Measurements from ENCODE around the gene PCDHGA8.
"Not testable (repeated sequence)": the region's sequence is repeated elsewhere in the genome, so short reads cannot be mapped to it uniquely, and the experiment has no call there.

Gene PCDHGA8

DNA sequence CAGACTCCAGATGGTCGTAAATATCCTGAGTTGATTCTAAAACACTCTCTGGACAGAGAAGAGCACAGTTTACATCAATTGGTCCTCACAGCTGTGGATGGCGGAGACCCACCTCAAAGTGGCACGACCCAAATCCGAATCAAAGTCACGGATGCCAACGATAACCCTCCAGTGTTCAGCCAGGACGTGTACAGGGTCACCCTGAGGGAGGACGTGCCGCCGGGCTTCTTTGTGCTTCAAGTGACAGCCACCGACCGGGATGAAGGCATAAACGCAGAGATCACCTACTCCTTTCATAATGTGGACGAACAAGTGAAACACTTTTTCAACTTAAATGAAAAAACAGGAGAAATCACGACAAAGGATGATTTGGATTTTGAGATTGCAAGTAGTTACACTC, 31.7 kb upstream of the PCDHGA8 start:
- no peak for TF ChIP-seq ZNF274 (IDR thresholded peaks at IDR 0.05; ENCODE audit: low read depth, low read length)
- H3K4me3 ChIP-seq (ENCODE audit: low read length): no peak overlapping the region; the same call in 1 of the 2 replicates

DNA sequence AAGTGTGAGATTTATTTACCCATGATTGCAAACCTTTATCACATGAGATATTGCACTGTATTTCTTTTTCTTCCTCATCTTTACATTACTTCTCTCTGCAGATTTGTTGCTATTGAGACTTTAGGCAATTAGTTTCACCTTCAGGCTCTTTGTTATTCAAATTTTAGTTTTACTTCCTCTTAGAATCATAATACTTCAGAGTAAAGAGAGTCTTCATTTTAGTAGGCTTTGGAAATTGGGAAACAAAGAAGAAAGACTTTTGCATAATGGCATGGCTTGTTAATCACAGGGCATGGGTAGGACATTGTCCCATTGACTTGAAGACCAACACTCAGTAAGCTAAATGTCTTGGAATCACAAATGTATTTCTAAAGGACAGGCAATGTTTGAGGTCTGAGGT, 29.7 kb upstream of the PCDHGA8 start:
- H3K4me3 ChIP-seq (ENCODE audit: low read length): no peak overlapping the region
- TF ChIP-seq ZNF274 (IDR thresholded peaks at IDR 0.05; ENCODE audit: low read depth, low read length): no peak

DNA sequence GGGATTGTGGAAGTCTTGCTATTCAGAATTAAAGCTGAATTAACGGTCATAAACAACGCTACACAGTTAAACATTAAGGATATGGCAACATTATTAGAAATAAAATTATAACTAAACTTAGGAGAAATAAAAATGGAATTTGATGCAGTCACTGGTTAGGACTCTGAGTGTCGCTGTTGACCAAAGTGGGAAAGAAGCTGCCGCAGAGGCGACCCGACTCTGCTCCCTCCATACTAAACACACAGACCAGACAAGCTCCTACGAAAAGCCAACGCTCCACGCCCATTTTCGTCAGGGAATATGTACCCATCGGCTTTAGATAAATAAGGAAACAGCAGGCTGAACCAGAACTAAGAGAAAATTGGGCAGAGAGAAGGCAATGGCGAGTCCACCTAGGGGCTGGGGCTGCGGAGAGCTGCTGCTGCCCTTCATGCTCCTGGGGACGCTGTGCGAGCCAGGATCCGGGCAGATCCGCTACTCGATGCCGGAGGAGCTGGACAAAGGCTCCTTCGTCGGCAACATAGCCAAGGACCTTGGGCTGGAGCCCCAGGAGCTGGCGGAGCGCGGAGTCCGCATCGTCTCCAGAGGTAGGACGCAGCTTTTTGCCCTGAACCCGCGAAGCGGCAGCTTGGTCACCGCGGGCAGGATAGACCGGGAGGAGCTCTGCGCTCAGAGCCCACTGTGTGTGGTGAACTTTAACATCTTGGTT, 28.3 kb upstream of the PCDHGA8 start, which contains the start of gene PCDHGA5:
PCDHGA5 (plus strand) TSS at position 211 of the 709 bp plus-strand sequence; CDS start at position 380, 169 bp downstream.
- no peak within 1 kb of the TSS for H3K4me3 ChIP-seq (ENCODE audit: low read length)
- TF ChIP-seq ZNF274 (IDR thresholded peaks at IDR 0.05; ENCODE audit: low read depth, low read length): no peak

DNA sequence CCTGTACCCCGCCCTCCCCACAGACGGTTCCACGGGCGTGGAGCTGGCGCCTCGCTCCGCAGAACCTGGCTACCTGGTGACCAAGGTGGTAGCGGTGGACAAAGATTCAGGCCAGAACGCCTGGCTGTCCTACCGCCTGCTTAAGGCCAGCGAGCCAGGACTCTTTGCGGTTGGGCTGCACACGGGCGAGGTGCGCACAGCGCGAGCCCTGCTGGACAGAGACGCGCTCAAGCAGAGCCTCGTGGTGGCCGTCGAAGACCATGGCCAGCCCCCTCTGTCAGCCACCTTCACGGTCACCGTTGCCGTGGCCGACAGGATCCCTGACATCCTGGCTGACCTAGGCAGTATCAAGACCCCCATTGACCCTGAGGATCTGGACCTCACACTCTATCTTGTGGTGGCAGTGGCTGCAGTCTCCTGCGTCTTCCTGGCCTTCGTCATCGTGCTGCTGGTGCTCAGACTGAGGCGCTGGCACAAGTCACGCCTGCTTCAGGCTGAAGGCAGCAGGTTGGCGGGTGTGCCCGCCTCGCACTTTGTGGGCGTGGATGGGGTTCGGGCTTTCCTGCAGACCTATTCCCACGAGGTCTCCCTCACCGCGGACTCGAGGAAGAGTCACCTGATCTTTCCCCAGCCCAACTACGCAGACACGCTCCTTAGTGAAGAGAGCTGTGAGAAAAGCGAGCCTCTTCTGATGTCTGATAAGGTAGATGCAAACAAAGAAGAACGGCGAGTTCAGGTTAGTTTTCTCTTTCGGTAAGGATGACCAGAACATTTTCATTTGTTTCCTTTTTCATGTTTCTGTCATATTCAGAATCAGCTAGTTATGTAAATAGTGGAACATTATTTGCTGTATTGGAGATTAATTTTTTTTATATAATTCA, 26.2 kb upstream of the PCDHGA8 start:
- no peak overlapping the region for H3K4me3 ChIP-seq (ENCODE audit: low read length)
- no peak for TF ChIP-seq ZNF274 (IDR thresholded peaks at IDR 0.05; ENCODE audit: low read depth, low read length)

DNA sequence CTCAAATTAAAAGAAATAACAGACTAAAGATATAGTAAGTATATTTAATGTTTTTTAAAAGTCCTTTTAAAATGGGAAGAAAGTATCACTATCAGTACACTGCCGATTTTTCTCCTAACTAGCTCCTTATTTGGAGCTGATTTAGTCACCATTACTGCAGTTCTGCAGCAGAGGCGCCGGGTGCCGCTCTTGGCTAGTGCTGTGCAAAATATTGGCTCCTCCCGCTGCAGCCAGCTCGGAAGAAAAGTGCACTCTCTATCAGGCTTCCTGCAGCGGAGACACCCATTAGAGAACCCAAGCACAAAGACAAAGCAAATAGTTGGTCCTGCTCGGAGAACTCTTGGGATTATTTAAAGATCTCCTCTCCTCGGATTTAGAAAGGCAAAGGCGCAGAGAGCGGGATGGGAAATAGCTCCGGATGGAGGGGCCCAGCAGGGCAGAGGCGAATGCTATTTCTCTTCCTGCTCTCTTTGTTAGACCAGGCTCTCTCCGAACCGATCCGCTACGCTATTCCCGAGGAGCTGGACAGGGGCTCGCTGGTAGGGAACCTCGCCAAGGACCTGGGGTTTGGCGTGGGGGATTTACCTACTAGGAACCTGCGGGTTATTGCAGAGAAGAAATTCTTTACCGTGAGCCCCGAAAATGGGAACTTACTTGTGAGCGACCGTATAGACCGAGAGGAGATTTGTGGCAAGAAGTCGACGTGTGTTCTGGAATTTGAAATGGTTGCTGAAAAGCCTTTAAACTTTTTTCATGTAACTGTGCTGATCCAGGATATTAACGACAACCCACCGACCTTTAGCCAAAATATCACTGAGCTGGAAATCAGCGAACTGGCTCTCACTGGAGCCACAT, 22.2 kb upstream of the PCDHGA8 start, which contains the start of gene PCDHGB3:
PCDHGB3 (plus strand) TSS at position 249 of the 855 bp plus-strand sequence; CDS start at position 402, 153 bp downstream.
- no peak for TF ChIP-seq ZNF274 (IDR thresholded peaks at IDR 0.05; ENCODE audit: low read depth, low read length)

DNA sequence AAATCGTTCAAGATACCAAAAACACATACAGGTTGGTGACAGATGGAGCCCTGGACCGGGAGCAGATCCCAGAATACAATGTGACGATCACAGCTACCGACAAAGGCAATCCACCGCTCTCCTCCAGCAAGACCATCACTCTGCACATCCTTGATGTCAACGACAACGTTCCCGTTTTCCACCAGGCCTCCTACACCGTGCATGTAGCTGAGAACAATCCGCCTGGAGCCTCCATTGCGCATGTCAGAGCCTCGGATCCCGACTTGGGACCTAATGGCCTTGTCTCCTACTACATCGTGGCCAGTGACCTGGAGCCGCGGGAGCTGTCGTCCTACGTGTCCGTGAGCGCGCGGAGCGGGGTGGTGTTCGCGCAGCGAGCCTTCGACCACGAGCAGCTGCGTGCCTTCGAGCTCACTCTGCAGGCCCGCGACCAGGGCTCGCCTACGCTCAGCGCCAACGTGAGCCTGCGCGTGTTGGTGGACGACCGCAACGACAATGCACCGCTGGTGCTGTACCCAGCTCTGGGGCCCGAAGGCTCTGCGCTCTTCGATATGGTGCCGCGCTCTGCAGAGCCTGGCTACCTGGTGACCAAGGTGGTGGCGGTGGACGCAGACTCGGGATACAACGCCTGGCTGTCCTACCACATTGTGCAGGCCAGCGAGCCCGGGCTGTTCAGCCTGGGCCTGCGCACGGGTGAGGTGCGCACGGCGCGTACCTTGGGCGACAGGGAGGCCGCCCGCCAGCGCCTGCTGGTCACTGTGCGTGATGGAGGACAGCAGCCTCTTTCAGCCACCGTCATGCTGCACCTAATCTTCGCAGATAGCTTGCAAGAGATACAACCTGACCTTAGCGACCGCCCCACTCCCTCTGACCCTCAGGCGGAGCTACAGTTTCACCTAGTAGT, 20.6 kb upstream of the PCDHGA8 start:
- TF ChIP-seq ZNF274 (IDR thresholded peaks at IDR 0.05; ENCODE audit: low read depth, low read length): no peak
- H3K4me3 ChIP-seq (ENCODE audit: low read length): no peak overlapping the region

More for the DNA sequence above, 22.2 kb upstream of the PCDHGA8 start, which contains the start of gene PCDHGB3:
- peak within 1 kb of the TSS; percentile 43; the same call in 1 of the 2 replicates for H3K4me3 ChIP-seq (ENCODE audit: low read length)

DNA sequence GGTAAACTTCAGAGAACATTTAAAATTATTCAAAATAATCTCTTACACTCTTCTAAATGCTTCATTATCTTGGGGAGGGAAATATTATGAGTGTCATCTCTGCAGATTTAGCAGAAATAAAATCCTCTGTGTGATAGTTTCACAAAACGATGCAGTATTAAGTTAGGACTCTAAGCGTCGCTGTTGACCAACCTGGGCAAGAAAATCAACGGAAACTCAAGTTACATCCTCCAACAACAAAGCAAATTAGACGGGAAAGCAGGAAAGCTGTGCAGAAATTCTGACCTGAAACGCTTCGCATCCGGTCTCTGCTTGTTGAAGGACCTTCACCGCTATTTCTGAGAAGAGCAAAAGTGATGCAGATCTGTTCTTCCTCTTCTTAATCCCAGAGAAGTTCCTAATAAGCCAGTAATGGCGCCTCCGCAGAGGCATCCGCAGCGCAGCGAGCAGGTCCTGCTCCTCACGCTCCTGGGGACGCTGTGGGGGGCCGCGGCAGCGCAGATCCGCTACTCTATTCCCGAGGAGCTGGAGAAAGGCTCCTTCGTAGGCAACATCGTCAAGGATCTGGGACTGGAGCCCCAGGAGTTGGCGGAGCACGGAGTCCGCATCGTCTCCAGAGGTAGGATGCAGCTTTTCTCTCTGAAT, 18.6 kb upstream of the PCDHGA8 start, which contains the start of gene PCDHGA6:
PCDHGA6 (plus strand) TSS at position 219 of the 645 bp plus-strand sequence; CDS start at position 412, 193 bp downstream.
- no peak for TF ChIP-seq ZNF274 (IDR thresholded peaks at IDR 0.05; ENCODE audit: low read depth, low read length)
- H3K4me3 ChIP-seq (ENCODE audit: low read length): peak within 1 kb of the TSS; percentile 60; the same call in 1 of the 2 replicates

DNA sequence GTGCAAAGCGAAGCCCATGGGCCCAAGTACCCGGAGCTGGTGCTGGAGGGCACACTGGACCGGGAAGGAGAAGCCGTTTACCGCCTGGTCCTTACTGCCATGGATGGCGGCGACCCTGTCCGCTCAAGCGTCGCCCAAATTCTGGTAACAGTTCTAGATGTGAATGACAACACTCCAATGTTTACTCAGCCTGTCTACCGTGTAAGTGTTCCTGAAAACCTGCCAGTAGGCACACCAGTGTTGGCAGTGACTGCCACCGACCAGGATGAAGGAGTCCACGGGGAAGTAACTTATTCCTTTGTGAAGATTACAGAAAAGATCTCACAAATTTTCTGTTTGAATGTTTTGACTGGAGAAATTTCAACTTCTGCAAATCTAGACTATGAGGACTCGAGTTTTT, 17.8 kb upstream of the PCDHGA8 start:
- no peak overlapping the region for H3K4me3 ChIP-seq (ENCODE audit: low read length)
- TF ChIP-seq ZNF274 (IDR thresholded peaks at IDR 0.05; ENCODE audit: low read depth, low read length): no peak

DNA sequence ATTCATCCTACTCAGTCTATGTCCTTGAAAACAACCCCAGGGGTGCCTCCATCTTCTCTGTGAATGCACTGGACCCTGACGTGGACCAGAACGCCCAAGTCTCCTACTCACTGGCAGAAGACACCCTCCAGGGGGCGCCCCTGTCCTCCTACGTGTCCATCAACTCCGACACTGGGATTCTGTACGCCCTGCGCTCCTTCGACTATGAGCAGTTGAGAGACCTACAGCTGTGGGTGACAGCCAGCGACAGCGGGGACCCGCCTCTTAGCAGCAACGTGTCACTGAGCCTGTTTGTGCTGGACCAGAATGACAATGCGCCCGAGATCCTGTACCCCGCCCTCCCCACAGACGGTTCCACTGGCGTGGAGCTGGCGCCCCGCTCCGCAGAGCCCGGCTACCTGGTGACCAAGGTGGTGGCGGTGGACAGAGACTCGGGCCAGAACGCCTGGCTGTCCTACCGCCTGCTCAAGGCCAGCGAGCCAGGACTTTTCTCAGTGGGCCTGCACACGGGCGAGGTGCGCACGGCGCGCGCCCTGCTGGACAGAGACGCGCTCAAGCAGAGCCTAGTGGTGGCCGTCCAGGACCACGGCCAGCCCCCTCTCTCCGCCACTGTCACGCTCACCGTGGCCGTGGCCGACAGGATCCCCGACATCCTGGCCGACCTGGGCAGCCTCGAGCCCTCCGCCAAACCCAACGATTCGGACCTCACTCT, 16.8 kb upstream of the PCDHGA8 start:
- not testable (repeated sequence) for H3K4me3 ChIP-seq (ENCODE audit: low read length)

DNA sequence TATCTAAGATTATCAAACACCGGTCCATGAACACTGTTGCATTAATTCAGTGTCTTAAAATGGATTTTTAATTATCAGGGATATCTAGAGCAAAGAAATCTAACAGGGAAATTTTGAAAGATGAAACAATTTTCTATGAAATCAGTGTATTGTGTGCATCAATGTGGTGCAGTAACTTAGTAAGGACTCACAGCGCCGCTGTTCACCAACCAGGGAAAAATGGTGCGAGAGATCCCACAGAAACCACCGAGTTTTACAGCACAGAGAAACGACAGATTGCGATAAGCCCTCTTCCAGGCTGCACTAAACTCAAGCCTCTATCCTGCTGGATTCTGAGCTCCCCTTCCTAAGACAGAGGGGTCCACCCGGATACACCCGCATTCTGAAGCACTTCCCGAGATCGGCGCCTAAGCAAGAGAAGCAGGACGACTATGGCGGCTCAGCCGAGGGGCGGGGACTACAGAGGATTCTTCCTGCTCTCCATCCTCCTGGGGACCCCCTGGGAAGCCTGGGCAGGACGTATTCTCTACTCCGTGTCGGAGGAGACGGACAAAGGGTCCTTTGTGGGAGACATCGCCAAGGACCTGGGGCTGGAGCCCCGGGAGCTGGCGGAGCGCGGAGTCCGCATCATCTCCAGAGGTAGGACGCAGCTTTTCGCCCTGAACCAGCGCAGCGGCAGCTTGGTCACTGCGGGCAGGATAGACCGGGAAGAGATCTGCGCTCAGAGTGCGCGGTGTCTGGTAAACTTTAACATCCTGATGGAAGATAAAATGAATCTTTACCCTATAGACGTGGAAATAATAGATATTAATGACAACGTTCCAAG, 9.8 kb upstream of the PCDHGA8 start, which contains the start of gene PCDHGA7:
PCDHGA7 (plus strand) TSS at position 274 of the 826 bp plus-strand sequence; CDS start at position 432, 158 bp downstream.
- H3K4me3 ChIP-seq (ENCODE audit: low read length): peak within 1 kb of the TSS; percentile 30; the same call in 1 of the 2 replicates
- TF ChIP-seq ZNF274 (IDR thresholded peaks at IDR 0.05; ENCODE audit: low read depth, low read length): no peak

DNA sequence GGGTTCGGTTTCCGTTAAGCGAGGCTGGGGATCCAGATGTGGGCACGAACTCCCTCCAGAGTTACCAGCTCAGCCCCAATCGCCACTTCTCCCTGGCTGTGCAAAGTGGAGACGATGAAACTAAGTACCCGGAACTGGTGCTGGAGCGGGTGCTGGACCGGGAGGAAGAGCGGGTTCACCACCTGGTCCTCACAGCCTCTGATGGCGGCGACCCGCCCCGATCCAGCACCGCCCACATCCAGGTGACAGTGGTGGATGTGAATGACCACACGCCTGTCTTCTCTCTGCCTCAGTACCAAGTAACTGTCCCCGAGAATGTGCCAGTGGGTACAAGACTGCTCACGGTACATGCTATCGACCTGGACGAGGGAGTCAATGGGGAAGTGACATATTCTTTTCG, 9.1 kb upstream of the PCDHGA8 start:
- H3K4me3 ChIP-seq (ENCODE audit: low read length): no peak overlapping the region
- TF ChIP-seq ZNF274 (IDR thresholded peaks at IDR 0.05; ENCODE audit: low read depth, low read length): no peak
